Occipital lobe (tissue), 2 donors: Measurements from ENCODE around the gene CACNA1A. TPM values are rescaled to one million over a fixed set of nuclear protein-coding genes. Genes with fewer than 3 reads are reported as not detected.
"Not testable (repeated sequence)": the region's sequence is repeated elsewhere in the genome, so short reads cannot be mapped to it uniquely, and the experiment has no call there.

Experiments used
- DNase-seq: peaks from one replicate; lab custom pipeline; 2025; lab: John Stamatoyannopoulos, UW
- total RNA-seq: library from RNA; depleted of rRNA; stranded (reverse); fragments of >200 nt; gene quantifications from one replicate; pipeline ENCODE4 v1.2.3, GENCODE V29; 2014

Gene CACNA1A
- total RNA-seq, 1 donor from 2014 or later = 31.4 TPM

DNA sequence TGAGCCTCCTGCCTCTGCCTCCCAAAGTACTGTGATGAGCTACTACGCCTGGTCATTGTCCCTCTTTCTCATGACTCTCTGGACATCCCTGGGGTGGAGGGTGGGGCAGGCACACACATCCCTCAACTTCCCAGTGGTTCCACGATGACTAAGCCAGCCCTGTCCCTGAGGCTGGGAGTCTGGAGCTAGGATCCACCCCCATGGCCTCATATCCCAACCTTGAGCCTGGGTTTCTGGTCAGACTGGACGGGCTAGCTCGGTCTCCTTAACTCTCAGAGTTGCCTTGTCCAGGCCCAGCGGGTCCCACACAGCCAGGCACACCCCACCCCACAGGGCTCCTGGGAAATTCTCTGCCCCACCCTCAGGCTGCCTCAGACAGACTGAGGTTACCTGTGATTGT is 336.5 kb downstream of the CACNA1A start:
- DNase-seq = no peak

DNA sequence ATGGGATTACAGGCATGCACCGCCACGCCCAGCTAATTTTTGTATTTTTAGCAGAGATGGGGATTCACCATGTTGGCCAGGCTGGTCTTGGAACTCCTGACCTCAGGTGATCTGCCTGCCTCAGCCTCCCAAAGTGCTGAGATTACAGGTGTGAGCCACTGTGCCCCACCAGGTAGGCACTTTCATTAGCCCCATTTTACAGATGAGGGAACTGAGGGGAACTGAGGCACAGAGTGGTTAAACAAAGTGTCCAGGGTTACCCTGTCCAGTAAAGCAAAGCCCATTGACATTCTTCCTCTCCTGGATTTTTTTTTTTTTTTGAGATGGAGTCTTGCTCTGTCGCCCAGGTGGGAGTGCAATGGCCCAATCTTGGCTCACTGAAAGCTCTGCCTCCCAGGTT is 340.1 kb downstream of the CACNA1A start:
- DNase-seq = not testable (repeated sequence)

DNA sequence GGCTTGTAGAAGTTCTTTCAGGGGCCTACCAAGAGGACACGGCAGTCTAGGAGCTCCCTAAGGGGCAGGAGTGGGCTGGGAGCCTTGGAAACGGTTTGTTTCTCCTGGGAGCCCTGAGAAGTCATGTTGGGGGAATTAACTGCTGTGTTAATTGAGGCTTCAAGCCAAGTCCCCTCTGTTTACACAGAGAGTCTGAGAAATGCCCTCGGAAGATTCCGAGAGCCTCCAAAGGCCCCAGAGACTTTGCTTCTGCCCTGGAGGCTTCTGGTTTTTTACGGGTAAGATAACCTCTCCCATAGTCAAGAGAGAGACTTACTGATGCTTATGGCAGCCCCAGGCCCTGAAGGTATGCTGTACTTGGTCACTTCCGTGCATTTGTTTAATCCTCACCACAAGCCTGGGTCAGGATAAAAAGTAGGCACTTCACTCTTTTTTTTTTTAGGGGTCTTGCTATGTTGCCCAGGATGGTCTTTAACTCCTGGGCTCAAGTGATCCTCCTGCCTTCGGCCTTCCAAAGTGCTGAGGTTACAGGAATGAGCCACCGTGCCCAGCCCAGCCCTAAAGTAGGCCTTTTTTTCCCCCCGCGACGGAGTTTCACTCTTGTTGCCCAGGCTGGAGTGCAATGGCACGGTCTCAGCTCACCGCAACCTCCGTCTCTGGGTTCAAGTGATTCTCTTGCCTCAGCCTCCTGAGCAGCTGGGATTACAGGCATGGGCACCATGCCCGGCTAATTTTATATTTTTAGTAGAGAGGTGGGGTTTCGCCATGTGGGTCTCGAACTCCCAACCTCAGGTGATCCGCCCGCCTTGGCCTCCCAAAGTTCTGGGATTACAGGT is 340.9 kb downstream of the CACNA1A start:
- DNase-seq = no peak

DNA sequence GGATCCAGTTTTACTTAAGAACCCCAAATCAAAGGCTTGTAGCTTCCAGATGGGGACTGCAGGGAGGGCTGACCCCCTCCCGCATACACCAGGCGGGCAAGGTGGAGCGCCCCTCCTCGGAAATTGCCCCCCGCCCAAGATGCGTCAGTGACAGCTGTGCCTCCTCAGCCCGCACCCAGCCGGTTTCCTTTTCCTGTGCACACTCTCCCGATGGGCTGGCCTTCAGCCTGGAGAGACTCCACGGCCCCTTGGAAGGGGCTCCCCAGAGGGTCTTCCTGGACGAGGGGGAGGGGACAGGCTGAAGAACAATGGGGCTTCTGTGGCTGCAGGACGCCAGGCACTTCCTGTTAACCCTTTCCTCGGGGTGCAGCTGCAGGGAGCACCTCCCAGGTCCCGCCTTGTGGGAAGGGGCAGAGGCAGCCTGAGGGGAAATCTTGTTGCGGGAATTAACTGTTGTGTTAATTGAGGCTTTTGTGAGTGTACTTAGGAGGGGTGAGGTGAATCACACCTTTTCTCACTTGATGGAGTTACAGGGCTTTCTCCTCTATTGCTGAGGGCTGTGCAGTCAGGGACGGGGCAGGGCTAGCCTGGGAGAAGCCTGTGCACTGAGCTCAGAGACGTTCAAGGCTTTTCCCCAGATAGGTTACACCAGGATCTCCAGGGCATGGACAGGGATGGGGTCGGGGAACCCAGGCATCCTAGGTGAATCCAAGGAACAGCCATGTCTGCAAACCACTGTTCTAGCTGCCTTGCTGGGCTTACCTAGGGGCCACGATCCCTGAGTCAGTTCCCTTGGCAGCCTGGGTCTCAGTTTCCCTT is 341.7 kb downstream of the CACNA1A start:
- DNase-seq = no peak

DNA sequence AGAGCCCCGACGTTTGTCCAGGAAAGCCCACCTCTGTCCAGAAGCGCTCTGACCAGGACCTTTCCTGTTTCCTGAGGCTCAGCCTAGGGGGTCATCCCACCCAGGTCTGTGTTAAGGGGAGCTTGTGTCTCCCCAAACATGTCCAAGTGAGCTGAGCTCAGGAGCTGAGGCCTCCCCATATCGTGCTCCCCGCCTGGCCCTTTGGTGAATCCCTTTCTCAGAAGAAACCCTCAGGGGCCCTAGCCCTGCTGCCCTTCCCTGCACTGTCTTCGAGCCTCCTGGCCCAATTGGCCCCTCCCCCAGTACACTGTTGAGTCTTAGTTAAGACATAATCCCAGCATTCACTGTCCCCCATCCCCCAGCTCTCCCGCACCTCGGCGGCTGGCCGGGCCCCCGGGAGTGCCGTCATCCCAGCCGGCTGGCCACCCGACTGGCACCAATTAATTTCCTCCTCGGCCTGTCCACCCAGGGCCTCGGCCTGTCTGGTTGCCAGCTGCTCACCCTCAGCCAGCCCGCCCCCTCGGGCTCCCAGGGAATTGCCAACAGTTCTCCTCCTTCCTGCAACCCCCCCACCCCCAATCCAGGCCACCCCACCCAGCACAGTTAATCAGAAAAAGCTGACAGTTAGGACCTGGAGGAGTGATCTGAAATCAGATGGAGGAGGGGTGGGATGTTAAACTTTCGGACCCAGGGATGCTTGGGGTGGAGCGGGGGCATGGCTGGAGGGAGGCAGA is 342.5 kb downstream of the CACNA1A start:
- no peak for DNase-seq

DNA sequence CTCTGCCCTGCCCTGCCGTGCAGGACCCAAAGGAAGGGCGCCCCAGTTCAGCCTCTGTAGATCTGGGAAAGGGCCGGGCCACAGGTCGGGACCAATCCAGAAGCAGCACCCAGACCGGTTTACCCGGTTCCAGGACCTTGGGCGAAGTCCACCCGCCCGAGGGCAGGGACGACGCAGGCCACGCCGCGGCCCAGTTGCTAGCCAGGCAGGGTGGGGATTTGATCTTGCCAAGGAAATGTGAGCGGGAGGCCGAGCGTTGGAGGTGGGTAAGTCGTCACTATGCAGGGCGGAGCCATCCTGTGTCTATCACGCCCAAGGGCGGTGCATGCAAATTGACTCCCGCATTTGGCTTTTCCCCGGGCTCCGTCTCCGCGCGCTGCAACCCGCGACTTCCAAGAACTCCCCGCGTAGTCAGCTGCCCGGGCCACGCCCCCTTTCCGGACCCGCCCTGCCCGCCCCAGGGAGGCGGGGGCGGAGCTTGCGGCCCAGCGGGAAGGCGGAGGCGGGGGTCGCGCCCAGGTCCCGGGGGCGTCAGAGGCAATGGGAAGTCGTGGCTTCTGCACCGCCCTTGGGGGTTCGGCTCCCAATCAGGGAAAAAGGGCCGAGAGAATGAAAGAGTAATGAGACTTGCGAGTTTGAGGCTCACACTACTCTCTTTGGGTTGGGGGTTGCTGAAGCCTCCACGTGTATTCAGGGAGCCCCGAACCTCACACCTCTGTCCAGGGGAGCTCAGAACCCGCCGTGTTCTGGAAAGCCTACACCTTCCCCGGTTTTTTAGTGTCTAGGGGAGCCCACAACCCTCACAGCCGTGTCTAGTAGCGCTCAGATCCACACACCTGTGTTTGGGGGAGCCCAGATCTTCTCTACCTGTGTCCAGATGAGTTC is 343.3 kb downstream of the CACNA1A start:
- peak; percentile 87 for DNase-seq

DNA sequence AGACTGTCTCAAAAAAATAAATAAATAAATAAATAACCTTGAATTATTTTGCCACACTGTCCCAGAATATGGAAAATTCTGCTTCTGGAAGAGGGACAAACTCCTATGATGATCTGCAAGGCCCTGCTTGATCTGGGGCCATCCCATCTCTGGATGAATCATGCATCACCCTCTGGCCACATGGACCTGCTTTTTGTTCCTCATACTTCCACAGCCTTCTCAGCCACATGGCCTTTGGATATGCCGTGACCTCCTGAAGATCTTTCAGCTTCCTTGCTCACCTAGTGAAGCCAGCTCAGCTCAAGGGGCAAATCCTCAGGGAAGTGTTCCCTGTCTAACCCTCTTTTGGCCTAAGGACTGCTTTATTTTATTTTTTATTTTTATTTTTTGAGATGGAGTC is 345.7 kb downstream of the CACNA1A start:
- no peak for DNase-seq

DNA sequence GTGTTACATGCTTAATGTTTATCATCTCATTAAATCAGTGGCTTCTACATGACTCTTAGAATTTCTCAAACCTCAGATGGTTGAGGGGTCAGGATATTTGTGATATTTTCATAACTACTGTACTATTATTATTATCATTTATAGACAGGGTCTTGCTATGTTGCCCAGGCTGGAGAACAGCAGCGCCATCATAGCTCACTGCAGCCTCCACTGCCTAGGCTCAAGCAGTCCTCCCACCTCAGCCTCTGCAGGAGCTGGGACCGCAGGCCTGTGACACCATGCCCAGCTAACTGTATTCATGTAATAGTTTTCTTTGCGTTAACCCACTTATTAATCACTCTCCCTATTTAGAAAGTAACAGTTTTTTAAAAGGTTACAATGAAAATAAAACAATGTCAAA is 346.6 kb downstream of the CACNA1A start:
- DNase-seq = no peak
